Loucy (cell line): ENCODE results near the gene COLGALT1.

Source experiments
- CTCF ChIP-seq: fragments of 200-600 bp; sonication (generic); conservative IDR thresholded peaks from 2 replicates; pipeline ENCODE4 v1.5.1; 2014; ENCODE audit warnings: mild to moderate bottlenecking, antibody characterized with exemption, low read length
- EZH2phosphoT487 ChIP-seq: fragments of 200-600 bp; IDR thresholded peaks from 2 replicates; pipeline ENCODE4 v1.6.1; 2018; ENCODE audit warnings: antibody characterized with exemption, mild to moderate bottlenecking, moderate library complexity, borderline replicate concordance

GRCh38 chr19:17618936-17619335, 63.5 kb downstream of the COLGALT1 start:
- TF ChIP-seq CTCF (no peak), EZH2phosphoT487 (no peak)
